ENCODE results near the gene HS3ST4. TPM values are rescaled to one million over a fixed set of nuclear protein-coding genes. Genes with fewer than 3 reads are reported as not detected.

The HS3ST4 gene
- total and polyA plus RNA-seq, 2 donors (not counting 3 experiments of a cell fraction or from before 2014, with no cell fraction given) = not detected

DNA sequence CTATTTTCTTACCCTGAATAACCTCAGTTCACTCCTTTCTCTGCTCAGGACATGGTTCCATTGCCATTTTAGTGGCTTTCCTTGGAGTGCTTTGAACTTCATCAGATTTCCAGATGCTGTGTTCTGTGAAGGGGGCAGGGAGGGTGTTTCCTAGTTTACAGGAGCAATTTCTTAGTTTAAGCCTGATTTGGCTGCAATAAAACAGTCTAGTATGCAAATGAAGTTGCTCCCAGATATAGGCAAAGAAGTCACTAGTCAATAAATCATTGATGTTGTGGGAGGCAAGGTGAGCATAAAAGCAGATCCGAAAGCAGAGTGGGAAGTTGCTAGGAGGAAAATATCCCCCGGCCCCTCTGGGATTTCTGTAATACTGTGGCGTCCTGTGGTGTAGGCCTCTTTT is 202.3 kb downstream of the HS3ST4 start:
- Histone ChIP-seq H3K36me3 (ENCODE audit: control insufficient read depth in 2 of 2, extremely low read depth in 1 of 2, insufficient read depth in 2 of 2, low read length in 2 of 2) (no peaks in the 10 kb centered on the region), H3K27ac (ENCODE audit: insufficient read depth, low read depth, low read length) (no peak overlapping the region), H3K4me1 (ENCODE audit: control insufficient read depth, extremely low read depth, insufficient read depth, low read length) (no peaks in the 10 kb centered on the region), H3K79me2 (ENCODE audit: control insufficient read depth, insufficient read depth, low read length) (no peaks in the 10 kb centered on the region), H3K4me3 (replicated peaks in 1 of 3; ENCODE audit: insufficient read depth in 1 of 3, low read depth in 1 of 3, low read length in 3 of 3) (no peak overlapping the region), H3K9me3 (replicated peaks; ENCODE audit: control insufficient read depth, insufficient read depth, low read length) (peaks cover 9% of the 10 kb centered on the region), H3K9ac (replicated peaks; ENCODE audit: extremely low read depth, insufficient read depth, low read length) (no peak overlapping the region), H2AFZ (ENCODE audit: low read depth, low read length) (no peak overlapping the region), H4K20me1 (replicated peaks; ENCODE audit: control insufficient read depth, extremely low read depth, insufficient read depth, low read length) (no peaks in the 10 kb centered on the region), H3K9me1 (replicated peaks; ENCODE audit: control insufficient read depth, extremely low read depth, insufficient read depth, low read length) (no peaks in the 10 kb centered on the region), H3K27me3 (ENCODE audit: control insufficient read depth in 2 of 2, insufficient read depth in 2 of 2, low read length in 2 of 2) (no peaks in the 10 kb centered on the region), H3K4me2 (ENCODE audit: insufficient read depth, low read length) (no peak overlapping the region)
- DNase-seq (ENCODE audit: low read depth, low spot score) (no peak), FAIRE-seq (no peak)
- ChIA-PET CTCF (no interaction called here), POLR2A (no interaction called here)
- intact Hi-C loops (cut with micrococcal nuclease) = no loop called here
- no TSS peak for BruUV-seq (replicated peaks)
- dilution Hi-C loops (cut with MboI; ENCODE audit: extremely low pct_ligation_motif_present, low sequenced_read_pairs) = no loop called here
- TF ChIP-seq, protein P1, sequence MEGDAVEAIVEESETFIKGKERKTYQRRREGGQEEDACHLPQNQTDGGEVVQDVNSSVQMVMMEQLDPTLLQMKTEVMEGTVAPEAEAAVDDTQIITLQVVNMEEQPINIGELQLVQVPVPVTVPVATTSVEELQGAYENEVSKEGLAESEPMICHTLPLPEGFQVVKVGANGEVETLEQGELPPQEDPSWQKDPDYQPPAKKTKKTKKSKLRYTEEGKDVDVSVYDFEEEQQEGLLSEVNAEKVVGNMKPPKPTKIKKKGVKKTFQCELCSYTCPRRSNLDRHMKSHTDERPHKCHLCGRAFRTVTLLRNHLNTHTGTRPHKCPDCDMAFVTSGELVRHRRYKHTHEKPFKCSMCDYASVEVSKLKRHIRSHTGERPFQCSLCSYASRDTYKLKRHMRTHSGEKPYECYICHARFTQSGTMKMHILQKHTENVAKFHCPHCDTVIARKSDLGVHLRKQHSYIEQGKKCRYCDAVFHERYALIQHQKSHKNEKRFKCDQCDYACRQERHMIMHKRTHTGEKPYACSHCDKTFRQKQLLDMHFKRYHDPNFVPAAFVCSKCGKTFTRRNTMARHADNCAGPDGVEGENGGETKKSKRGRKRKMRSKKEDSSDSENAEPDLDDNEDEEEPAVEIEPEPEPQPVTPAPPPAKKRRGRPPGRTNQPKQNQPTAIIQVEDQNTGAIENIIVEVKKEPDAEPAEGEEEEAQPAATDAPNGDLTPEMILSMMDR (IDR thresholded peaks at IDR 0.05; ENCODE audit: extremely low read depth in 1 of 2, insufficient read depth in 1 of 2, low read depth in 1 of 2, low read length in 2 of 2) = no peak
- TF ChIP-seq GATA2 (IDR thresholded peaks at IDR 0.05; ENCODE audit: insufficient read depth, insufficient read length, low read depth, low read length) (no peak), POLR2A (IDR thresholded peaks at IDR 0.05; ENCODE audit: low read depth, low read length) (no peak), JUN (IDR thresholded peaks at IDR 0.05; ENCODE audit: borderline replicate concordance, insufficient read depth, insufficient read length, low read depth) (no peak), MYC (IDR thresholded peaks at IDR 0.05; ENCODE audit: low read depth, low read length) (no peak), POLR2AphosphoS5 (IDR thresholded peaks at IDR 0.05; ENCODE audit: insufficient read depth, low read depth, low read length) (no peak), FOS (IDR thresholded peaks at IDR 0.05; ENCODE audit: borderline replicate concordance, insufficient read depth, low read length) (no peak), EZH2 (IDR thresholded peaks at IDR 0.05; ENCODE audit: borderline replicate concordance, low read depth, low read length, severe bottlenecking) (no peak)
- TF ChIP-seq, protein P2, sequence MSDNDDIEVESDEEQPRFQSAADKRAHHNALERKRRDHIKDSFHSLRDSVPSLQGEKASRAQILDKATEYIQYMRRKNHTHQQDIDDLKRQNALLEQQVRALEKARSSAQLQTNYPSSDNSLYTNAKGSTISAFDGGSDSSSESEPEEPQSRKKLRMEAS (IDR thresholded peaks at IDR 0.05; ENCODE audit: insufficient read depth, insufficient read length) = no peak

All from endothelial cell of umbilical vein (primary cell).